ENCODE data around the gene PDK4.

GRCh38 chr7:95601316-95601715, 5.0 kb upstream of the PDK4 start:
- TF ChIP-seq REST (IDR thresholded peaks at IDR 0.05; ENCODE audit: insufficient read depth in 1 of 2, low read depth in 2 of 2, low read length in 2 of 2) (no peak), POLR2AphosphoS5 (IDR thresholded peaks at IDR 0.05; ENCODE audit: low read depth, low read length) (no peak), SIN3A (IDR thresholded peaks at IDR 0.05; ENCODE audit: borderline replicate concordance, insufficient read depth, low read length) (no peak), TAF1 (IDR thresholded peaks at IDR 0.05; ENCODE audit: borderline replicate concordance, insufficient read depth, low read length) (no peak), FOXP2 (optimal IDR thresholded peaks at IDR 0.05; ENCODE audit: borderline replicate concordance, extremely low read depth, extremely low read length, insufficient read depth) (no peak)
